Activated effector memory CD4-positive, alpha-beta T cell treated with Interleukin-2 at 50 U/mL for 16 hours (primary cell): ENCODE measurements around the gene IRF9.

Source experiments
- DNase-seq: peaks from one replicate; pipeline ENCODE4 v3.0.0-alpha.2; 2020

Gene IRF9

GRCh38 chr14:24179294-24179960 is 18.4 kb downstream of the IRF9 start:
- no peak for DNase-seq

- no peak for DNase-seq
These were observed 19.1 kb downstream of the IRF9 start for GRCh38 chr14:24179961-24180796.

- no peak for DNase-seq
These were observed 20.5 kb downstream of the IRF9 start for GRCh38 chr14:24181371-24182077.

- no peak for DNase-seq
These were observed 21.2 kb downstream of the IRF9 start for GRCh38 chr14:24182110-24182882.

- DNase-seq: no peak
These were observed 22.0 kb downstream of the IRF9 start for GRCh38 chr14:24183014-24183481.

GRCh38 chr14:24184104-24184970 is 23.3 kb downstream of the IRF9 start:
- no peak for DNase-seq

GRCh38 chr14:24185026-24185425 is 24.0 kb downstream of the IRF9 start:
- no peak for DNase-seq

- no peak for DNase-seq
These were observed 24.7 kb downstream of the IRF9 start for GRCh38 chr14:24185741-24186140.

- no peak for DNase-seq
These were observed 25.9 kb downstream of the IRF9 start for GRCh38 chr14:24186831-24187538.

- no peak for DNase-seq
These were observed 26.5 kb downstream of the IRF9 start for GRCh38 chr14:24187539-24187915.

GRCh38 chr14:24188251-24189058 is 27.4 kb downstream of the IRF9 start, which contains the start of gene IPO4:
TSS of gene IPO4 (minus strand) at chr14:24188816. CDS start at chr14:24188787, 29 bp downstream.
- peak; percentile 90 for DNase-seq

- DNase-seq: no peak
These were observed 28.0 kb downstream of the IRF9 start for GRCh38 chr14:24189059-24189375.

GRCh38 chr14:24189460-24189859 is 28.4 kb downstream of the IRF9 start:
- no peak for DNase-seq

- no peak for DNase-seq
These were observed 29.4 kb downstream of the IRF9 start for GRCh38 chr14:24190416-24190815.

- no peak for DNase-seq
These were observed 31.9 kb downstream of the IRF9 start for GRCh38 chr14:24192933-24193332.

- no peak for DNase-seq
These were observed 33.3 kb downstream of the IRF9 start for GRCh38 chr14:24194186-24194872.

- DNase-seq: no peak
These were observed 33.8 kb downstream of the IRF9 start for GRCh38 chr14:24194873-24195185.

- DNase-seq: peak; percentile 82
These were observed 34.4 kb downstream of the IRF9 start, which contains the start of gene TM9SF1 for GRCh38 chr14:24195186-24196070. TSS of gene TM9SF1 (minus strand) at chr14:24195441. CDS start at chr14:24195019, 422 bp downstream.
